SK-N-SH treated with all-trans-retinoic acid at 6 μM for 48 hours (cell line): ENCODE results near the gene FBXO24.

Source experiments
- ATAC-seq: fragments of 200-7000 bp; cut with Tn5 transposase; 3 replicates; pipeline ENCODE4 v1.9.1; 2020; ENCODE audit warnings: mild to moderate bottlenecking, moderate library complexity
- BACH2 ChIP-seq: fragments of 250-450 bp; sonication (Bioruptor Pico); IDR thresholded peaks from 2 replicates; pipeline ENCODE4 v1.9.0; 2021; ENCODE audit warnings: mild to moderate bottlenecking, borderline replicate concordance
- CSDC2 ChIP-seq: fragments of 250-450 bp; sonication (Bioruptor Pico); IDR thresholded peaks from 2 replicates; pipeline ENCODE4 v1.5.0; 2020; ENCODE audit warnings: mild to moderate bottlenecking, moderate library complexity
- CSRNP3 ChIP-seq: fragments of 250-450 bp; sonication (Bioruptor Pico); IDR thresholded peaks from 2 replicates; pipeline ENCODE4 v1.5.1; 2021; ENCODE audit warnings: mild to moderate bottlenecking, moderate library complexity
- ESRRG ChIP-seq: fragments of 250-450 bp; sonication (Bioruptor Pico); IDR thresholded peaks from 2 replicates; pipeline ENCODE4 v1.6.1; 2021; ENCODE audit warnings: mild to moderate bottlenecking
- GLIS3 ChIP-seq: fragments of 250-450 bp; sonication (Bioruptor Pico); IDR thresholded peaks from 2 replicates; pipeline ENCODE4 v1.5.0; 2020; ENCODE audit warnings: mild to moderate bottlenecking, moderate library complexity
- ISL1 ChIP-seq: fragments of 250-450 bp; sonication (Bioruptor Pico); IDR thresholded peaks from 2 replicates; pipeline ENCODE4 v2.1.2; 2022; ENCODE audit warnings: mild to moderate bottlenecking, moderate library complexity
- OSR1 ChIP-seq: fragments of 250-450 bp; sonication (Bioruptor Pico); IDR thresholded peaks from 2 replicates; pipeline ENCODE4 v1.8.0; 2022; ENCODE audit warnings: moderate library complexity, mild to moderate bottlenecking, inconsistent platforms
- POU6F1 ChIP-seq: fragments of 250-450 bp; sonication (Bioruptor Pico); IDR thresholded peaks from 2 replicates; pipeline ENCODE4 v1.8.0; 2021; ENCODE audit warnings: low read depth, mild to moderate bottlenecking, moderate library complexity, borderline replicate concordance
- PPARA ChIP-seq: fragments of 250-450 bp; sonication (Bioruptor Pico); IDR thresholded peaks from 2 replicates; pipeline ENCODE4 v1.5.0; 2020; ENCODE audit warnings: mild to moderate bottlenecking, borderline replicate concordance
- RARB ChIP-seq: fragments of 250-450 bp; sonication (Bioruptor Pico); IDR thresholded peaks from 2 replicates; pipeline ENCODE4 v1.8.0; 2021; ENCODE audit warnings: mild to moderate bottlenecking, moderate library complexity
- SNAI2 ChIP-seq: fragments of 250-450 bp; sonication (Bioruptor Pico); IDR thresholded peaks from 2 replicates; pipeline ENCODE4 v1.5.0; 2020; ENCODE audit warnings: mild to moderate bottlenecking, moderate library complexity
- TCF4 ChIP-seq: fragments of 250-450 bp; sonication (Bioruptor Pico); IDR thresholded peaks from 2 replicates; pipeline ENCODE4 v1.8.0; 2021; ENCODE audit warnings: mild to moderate bottlenecking, moderate library complexity, borderline replicate concordance
- TOX ChIP-seq: fragments of 250-450 bp; sonication (Bioruptor Pico); IDR thresholded peaks from 2 replicates; pipeline ENCODE4 v1.8.0; 2021; ENCODE audit warnings: mild to moderate bottlenecking, moderate library complexity, borderline replicate concordance
- TSHZ2 ChIP-seq: fragments of 250-450 bp; sonication (Bioruptor Pico); IDR thresholded peaks from 2 replicates; pipeline ENCODE4 v1.5.0; 2020; ENCODE audit warnings: mild to moderate bottlenecking, moderate library complexity
- ZC3H10 ChIP-seq: fragments of 250-450 bp; sonication (Bioruptor Pico); IDR thresholded peaks from 2 replicates; pipeline ENCODE4 v1.5.1; 2021; ENCODE audit warnings: mild to moderate bottlenecking, moderate library complexity
- ZFP3 ChIP-seq: fragments of 250-450 bp; sonication (Bioruptor Pico); IDR thresholded peaks from 2 replicates; pipeline ENCODE4 v1.5.0; 2020; ENCODE audit warnings: mild to moderate bottlenecking, moderate library complexity
- ZNF565 ChIP-seq: fragments of 450-650 bp; formaldehyde crosslinking; conservative IDR thresholded peaks from 2 replicates; pipeline ENCODE4 v1.5.0; 2020; ENCODE audit warnings: low read depth, mild to moderate bottlenecking, moderate library complexity
- ZNF8 ChIP-seq: fragments of 450-650 bp; formaldehyde crosslinking; IDR thresholded peaks from 2 replicates; pipeline ENCODE4 v1.5.0; 2020; ENCODE audit warnings: mild to moderate bottlenecking, moderate library complexity
- TF ChIP-seq, protein P1 (sequence below): fragments of 250-450 bp; sonication (Bioruptor Pico); IDR thresholded peaks from 2 replicates; pipeline ENCODE4 v1.5.1; 2020; ENCODE audit warnings: low read depth, mild to moderate bottlenecking, moderate library complexity

The FBXO24 gene

GRCh38 chr7:100567031-100567730 lies 18.9 kb upstream of the FBXO24 start:
- no peak for TF ChIP-seq OSR1 (CRISPR knock-in tag)
- TF ChIP-seq SNAI2 (CRISPR knock-in tag) = no peak
- TF ChIP-seq ZNF8 = no peak
- TF ChIP-seq ZNF565 (CRISPR knock-in tag) = no peak
- ATAC-seq = 0 out of 3 replicates have a peak, but pooled peaks have one; percentile 1

- no peak for ATAC-seq
- TF ChIP-seq TSHZ2 (no peak), GLIS3 (CRISPR knock-in tag) (no peak)
Observed at GRCh38 chr7:100567751-100568175, 18.4 kb upstream of the FBXO24 start.

GRCh38 chr7:100568176-100568895 lies 17.8 kb upstream of the FBXO24 start:
- TF ChIP-seq ZNF565 (CRISPR knock-in tag) (no peak), ESRRG (CRISPR knock-in tag) (no peak), TCF4 (CRISPR knock-in tag) (no peak), ISL1 (CRISPR knock-in tag) (no peak), CSRNP3 (CRISPR knock-in tag) (no peak), CSDC2 (CRISPR knock-in tag) (no peak), SNAI2 (CRISPR knock-in tag) (no peak), ZNF8 (no peak), TSHZ2 (no peak), PPARA (no peak)
- TF ChIP-seq, protein P1, sequence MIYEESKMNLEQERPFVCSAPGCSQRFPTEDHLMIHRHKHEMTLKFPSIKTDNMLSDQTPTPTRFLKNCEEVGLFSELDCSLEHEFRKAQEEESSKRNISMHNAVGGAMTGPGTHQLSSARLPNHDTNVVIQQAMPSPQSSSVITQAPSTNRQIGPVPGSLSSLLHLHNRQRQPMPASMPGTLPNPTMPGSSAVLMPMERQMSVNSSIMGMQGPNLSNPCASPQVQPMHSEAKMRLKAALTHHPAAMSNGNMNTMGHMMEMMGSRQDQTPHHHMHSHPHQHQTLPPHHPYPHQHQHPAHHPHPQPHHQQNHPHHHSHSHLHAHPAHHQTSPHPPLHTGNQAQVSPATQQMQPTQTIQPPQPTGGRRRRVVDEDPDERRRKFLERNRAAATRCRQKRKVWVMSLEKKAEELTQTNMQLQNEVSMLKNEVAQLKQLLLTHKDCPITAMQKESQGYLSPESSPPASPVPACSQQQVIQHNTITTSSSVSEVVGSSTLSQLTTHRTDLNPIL (CRISPR knock-in tag) = no peak
- TF ChIP-seq, all 23 proteins: peak for 0
- ATAC-seq = no peak

DNA sequence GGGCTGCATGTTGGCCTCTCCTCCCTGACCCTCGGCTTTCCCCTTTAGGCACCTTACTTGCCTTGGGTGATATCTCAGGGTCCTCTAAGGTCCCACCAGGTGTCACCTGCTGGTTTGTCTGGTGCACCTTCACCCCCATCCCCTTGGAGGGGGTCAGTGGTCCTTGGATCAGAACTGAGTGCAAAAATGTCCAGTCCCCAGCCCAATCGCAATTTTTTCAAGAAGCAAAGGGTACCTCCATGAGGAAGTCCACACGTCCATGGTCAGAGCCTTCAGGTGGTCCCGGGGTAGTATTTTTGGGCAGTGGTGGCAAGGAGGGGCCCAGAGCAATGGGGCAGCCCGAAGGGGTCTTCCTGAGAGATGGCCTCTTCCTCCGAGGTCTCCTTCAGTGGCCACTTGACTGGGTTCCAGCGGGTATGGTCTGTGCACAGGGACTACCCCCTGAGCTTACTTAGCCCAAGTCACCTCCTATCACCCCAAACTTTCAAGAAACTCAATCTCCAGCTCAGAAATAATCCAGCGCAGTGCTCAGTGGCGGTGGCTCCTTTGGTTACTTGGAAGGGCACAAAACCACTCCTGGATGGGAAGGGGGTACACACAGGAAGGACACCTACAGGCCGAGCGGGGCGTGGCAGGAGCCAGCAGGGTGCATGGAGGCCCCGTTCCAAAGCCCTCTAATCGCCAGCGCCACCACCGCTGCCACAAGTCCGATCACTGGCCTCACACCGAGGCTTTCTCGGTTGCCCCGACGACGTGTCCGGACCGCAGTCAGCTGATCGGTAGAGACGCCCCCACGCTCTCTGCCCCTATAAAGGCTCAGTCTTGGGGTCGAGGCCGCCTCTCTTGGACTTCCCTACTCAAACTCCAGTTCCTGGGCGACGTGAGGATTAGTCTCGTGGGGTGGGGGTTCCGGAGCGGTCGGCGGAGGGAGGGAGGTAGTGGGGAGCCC lies 17.0 kb upstream of the FBXO24 start:
- no peak for TF ChIP-seq SNAI2 (CRISPR knock-in tag)
- TF ChIP-seq TOX (CRISPR knock-in tag) = no peak
- no peak for TF ChIP-seq ZFP3 (CRISPR knock-in tag)
- TF ChIP-seq ZNF565 (CRISPR knock-in tag) = no peak
- no peak for TF ChIP-seq TCF4 (CRISPR knock-in tag)
- TF ChIP-seq BACH2 (CRISPR knock-in tag) = no peak
- no peak for TF ChIP-seq ZC3H10 (CRISPR knock-in tag)
- no peak for TF ChIP-seq RARB (CRISPR knock-in tag)
- no peak for TF ChIP-seq ESRRG (CRISPR knock-in tag)
- TF ChIP-seq ISL1 (CRISPR knock-in tag) = no peak
- no peak for TF ChIP-seq CSDC2 (CRISPR knock-in tag)
- TF ChIP-seq POU6F1 = no peak
- TF ChIP-seq, protein P1 (CRISPR knock-in tag) = no peak
- peak; percentile 40 for ATAC-seq
